HepG2 (cell line): ENCODE results near the gene RHBDF2. TPM values are rescaled to one million over a fixed set of nuclear protein-coding genes. Genes with fewer than 3 reads are reported as not detected.

Experiments
- DNMT1 ChIP-seq: sonication (generic); formaldehyde crosslinking; IDR thresholded peaks from 2 replicates; pipeline ENCODE4 v1.5.1; 2020; ENCODE audit warnings: mild to moderate bottlenecking, missing genetic modification reagents
- ISL2 ChIP-seq: sonication (generic); formaldehyde crosslinking; IDR thresholded peaks from 2 replicates; pipeline ENCODE4 v1.5.0; 2020; ENCODE audit warnings: missing genetic modification reagents
- MXD4 ChIP-seq: IDR thresholded peaks from 2 replicates; pipeline ENCODE4 v1.6.1; 2016; ENCODE audit warnings: mild to moderate bottlenecking, missing biosample characterization, missing genetic modification reagents
- RXRA ChIP-seq: sonication (generic); formaldehyde crosslinking; IDR thresholded peaks from 2 replicates; pipeline ENCODE4 v1.5.1; 2020; ENCODE audit warnings: missing genetic modification reagents
- TOE1 ChIP-seq: sonication (generic); formaldehyde crosslinking; IDR thresholded peaks from 2 replicates; pipeline ENCODE4 v1.4.0; 2020; ENCODE audit warnings: mild to moderate bottlenecking, missing genetic modification reagents
- XRCC5 ChIP-seq: fragments of 200-400 bp; formaldehyde crosslinking; optimal IDR thresholded peaks from 2 replicates; pipeline ENCODE3; 2017; ENCODE audit warnings: mild to moderate bottlenecking, low read length
- ZNF451 ChIP-seq: sonication (generic); formaldehyde crosslinking; IDR thresholded peaks from 2 replicates; pipeline ENCODE4 v1.5.0; 2020; ENCODE audit warnings: mild to moderate bottlenecking, missing genetic modification reagents
- ZNF558 ChIP-seq: sonication (generic); formaldehyde crosslinking; IDR thresholded peaks from 2 replicates; pipeline ENCODE4 v1.9.0; 2022; ENCODE audit warnings: mild to moderate bottlenecking, missing genetic modification reagents, borderline replicate concordance
- ZNF737 ChIP-seq: sonication (generic); formaldehyde crosslinking; IDR thresholded peaks from 2 replicates; pipeline ENCODE4 v1.5.0; 2020; ENCODE audit warnings: missing genetic modification reagents, mild to moderate bottlenecking, borderline replicate concordance
- ZNF776 ChIP-seq: sonication (generic); formaldehyde crosslinking; IDR thresholded peaks from 2 replicates; pipeline ENCODE4 v1.4.0; 2020; ENCODE audit warnings: mild to moderate bottlenecking, missing genetic modification reagents
- polyA plus RNA-seq, 8 experiments: library from polyadenylated mRNA; depleted of rRNA in 3 of 8; stranded (reverse) in 7 of 8; unstranded in 1 of 8; fragments of >200 nt; fragmentation: Illumina TruSeq in 4 of 8; extraction: Trizol in 4 of 8; gene quantifications; 2 replicates each; pipeline versions ENCODE4 v1.2.1 to v1.2.3, GENCODE V29; 2011 to 2016; ENCODE audit warnings: low read depth in 4 of 8, missing spikeins in 1 of 8, mixed read lengths in 1 of 8; ENCODE audit not compliant: insufficient read depth in 1 of 8
- total RNA-seq, 5 experiments: library from RNA; depleted of rRNA; stranded (reverse); fragments of >200 nt; fragmentation: Illumina TruSeq; extraction: Trizol; gene quantifications; 2 replicates each; pipeline ENCODE4 v1.2.3, GENCODE V29; 2016; ENCODE audit warnings: low read depth in 1 of 5
- TF ChIP-seq, protein P1 (sequence below): IDR thresholded peaks from 2 replicates; pipeline ENCODE4 v1.6.1; 2016; ENCODE audit warnings: low read depth, missing genetic modification reagents, missing compliant biosample characterization
- TF ChIP-seq, protein P2 (sequence below): IDR thresholded peaks from 2 replicates; pipeline ENCODE4 v1.6.1; 2018; ENCODE audit warnings: missing genetic modification reagents, mild to moderate bottlenecking, missing compliant biosample characterization
- TF ChIP-seq, protein P3 (sequence below): IDR thresholded peaks from 2 replicates; pipeline ENCODE4 v1.6.1; 2016; ENCODE audit warnings: mild to moderate bottlenecking, missing biosample characterization, missing genetic modification reagents
- TF ChIP-seq, protein P4 (sequence below): sonication (generic); formaldehyde crosslinking; IDR thresholded peaks from 2 replicates; pipeline ENCODE4 v1.4.0; 2020; ENCODE audit warnings: missing genetic modification reagents, low read depth, mild to moderate bottlenecking, borderline replicate concordance
- TF ChIP-seq, protein P5 (sequence below): sonication (generic); formaldehyde crosslinking; IDR thresholded peaks from 2 replicates; pipeline ENCODE4 v1.5.0; 2020; ENCODE audit warnings: missing genetic modification reagents
- TF ChIP-seq, protein P6 (sequence below): sonication (generic); formaldehyde crosslinking; IDR thresholded peaks from 2 replicates; pipeline ENCODE4 v1.8.0; 2023; ENCODE audit warnings: mild to moderate bottlenecking, missing genetic modification reagents
- TF ChIP-seq, protein P7 (sequence below): IDR thresholded peaks from 2 replicates; pipeline ENCODE4 v1.6.1; 2016; ENCODE audit warnings: missing genetic modification reagents, missing compliant biosample characterization

RHBDF2 gene
- total and polyA plus RNA-seq, 2 of the 13 experiments (the other 11 are each of a cell fraction or from before 2014, with no cell fraction given): 7.8 to 24.2 TPM

DNA sequence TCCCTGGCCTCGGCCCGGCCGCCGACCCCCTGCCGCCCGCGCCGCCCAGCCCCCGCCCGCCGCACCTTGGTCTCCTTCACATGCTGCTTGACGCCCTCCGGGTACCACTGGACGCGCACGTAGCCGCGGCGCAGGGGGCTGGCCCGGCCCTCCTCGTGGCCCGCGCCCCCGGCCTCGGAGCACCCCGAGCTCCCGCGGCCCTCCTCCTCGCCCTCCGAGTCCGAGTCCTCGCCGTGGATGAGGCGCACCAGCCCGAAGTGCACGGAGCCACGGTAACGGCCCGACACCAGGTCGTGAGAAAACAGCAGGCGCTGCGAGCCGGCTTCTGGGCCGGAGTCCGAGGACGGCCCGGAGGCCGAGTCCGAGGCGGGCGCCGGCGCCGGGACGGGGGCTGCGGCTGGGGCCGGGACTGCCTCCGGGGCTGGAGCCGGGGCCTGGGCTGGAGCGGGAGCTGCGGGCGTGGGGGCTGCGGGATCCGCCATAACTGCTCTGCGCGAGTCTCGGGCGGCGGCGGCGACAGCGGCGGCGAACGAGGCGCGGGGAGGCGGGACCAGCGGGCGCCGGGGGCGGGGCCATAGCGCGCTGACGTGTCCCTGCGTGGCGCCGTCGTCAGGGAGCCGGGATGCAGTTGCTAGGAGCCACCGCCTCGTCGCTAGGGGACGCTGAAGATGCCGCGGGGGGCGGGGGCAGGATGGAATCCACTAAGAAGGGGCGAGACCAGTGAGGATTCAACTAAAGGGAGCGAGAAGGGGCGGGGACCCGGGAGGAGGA is 48.4 kb downstream of the RHBDF2 start, which contains the start of gene UBE2O (continued):
- TF ChIP-seq, protein P1, sequence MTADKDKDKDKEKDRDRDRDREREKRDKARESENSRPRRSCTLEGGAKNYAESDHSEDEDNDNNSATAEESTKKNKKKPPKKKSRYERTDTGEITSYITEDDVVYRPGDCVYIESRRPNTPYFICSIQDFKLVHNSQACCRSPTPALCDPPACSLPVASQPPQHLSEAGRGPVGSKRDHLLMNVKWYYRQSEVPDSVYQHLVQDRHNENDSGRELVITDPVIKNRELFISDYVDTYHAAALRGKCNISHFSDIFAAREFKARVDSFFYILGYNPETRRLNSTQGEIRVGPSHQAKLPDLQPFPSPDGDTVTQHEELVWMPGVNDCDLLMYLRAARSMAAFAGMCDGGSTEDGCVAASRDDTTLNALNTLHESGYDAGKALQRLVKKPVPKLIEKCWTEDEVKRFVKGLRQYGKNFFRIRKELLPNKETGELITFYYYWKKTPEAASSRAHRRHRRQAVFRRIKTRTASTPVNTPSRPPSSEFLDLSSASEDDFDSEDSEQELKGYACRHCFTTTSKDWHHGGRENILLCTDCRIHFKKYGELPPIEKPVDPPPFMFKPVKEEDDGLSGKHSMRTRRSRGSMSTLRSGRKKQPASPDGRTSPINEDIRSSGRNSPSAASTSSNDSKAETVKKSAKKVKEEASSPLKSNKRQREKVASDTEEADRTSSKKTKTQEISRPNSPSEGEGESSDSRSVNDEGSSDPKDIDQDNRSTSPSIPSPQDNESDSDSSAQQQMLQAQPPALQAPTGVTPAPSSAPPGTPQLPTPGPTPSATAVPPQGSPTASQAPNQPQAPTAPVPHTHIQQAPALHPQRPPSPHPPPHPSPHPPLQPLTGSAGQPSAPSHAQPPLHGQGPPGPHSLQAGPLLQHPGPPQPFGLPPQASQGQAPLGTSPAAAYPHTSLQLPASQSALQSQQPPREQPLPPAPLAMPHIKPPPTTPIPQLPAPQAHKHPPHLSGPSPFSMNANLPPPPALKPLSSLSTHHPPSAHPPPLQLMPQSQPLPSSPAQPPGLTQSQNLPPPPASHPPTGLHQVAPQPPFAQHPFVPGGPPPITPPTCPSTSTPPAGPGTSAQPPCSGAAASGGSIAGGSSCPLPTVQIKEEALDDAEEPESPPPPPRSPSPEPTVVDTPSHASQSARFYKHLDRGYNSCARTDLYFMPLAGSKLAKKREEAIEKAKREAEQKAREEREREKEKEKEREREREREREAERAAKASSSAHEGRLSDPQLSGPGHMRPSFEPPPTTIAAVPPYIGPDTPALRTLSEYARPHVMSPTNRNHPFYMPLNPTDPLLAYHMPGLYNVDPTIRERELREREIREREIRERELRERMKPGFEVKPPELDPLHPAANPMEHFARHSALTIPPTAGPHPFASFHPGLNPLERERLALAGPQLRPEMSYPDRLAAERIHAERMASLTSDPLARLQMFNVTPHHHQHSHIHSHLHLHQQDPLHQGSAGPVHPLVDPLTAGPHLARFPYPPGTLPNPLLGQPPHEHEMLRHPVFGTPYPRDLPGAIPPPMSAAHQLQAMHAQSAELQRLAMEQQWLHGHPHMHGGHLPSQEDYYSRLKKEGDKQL (CRISPR knock-in tag): no peak
- TF ChIP-seq, protein P2, sequence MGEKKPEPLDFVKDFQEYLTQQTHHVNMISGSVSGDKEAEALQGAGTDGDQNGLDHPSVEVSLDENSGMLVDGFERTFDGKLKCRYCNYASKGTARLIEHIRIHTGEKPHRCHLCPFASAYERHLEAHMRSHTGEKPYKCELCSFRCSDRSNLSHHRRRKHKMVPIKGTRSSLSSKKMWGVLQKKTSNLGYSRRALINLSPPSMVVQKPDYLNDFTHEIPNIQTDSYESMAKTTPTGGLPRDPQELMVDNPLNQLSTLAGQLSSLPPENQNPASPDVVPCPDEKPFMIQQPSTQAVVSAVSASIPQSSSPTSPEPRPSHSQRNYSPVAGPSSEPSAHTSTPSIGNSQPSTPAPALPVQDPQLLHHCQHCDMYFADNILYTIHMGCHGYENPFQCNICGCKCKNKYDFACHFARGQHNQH: 0 out of 2 replicates have a peak, but pooled peaks have one; percentile 27
- TF ChIP-seq, protein P3, sequence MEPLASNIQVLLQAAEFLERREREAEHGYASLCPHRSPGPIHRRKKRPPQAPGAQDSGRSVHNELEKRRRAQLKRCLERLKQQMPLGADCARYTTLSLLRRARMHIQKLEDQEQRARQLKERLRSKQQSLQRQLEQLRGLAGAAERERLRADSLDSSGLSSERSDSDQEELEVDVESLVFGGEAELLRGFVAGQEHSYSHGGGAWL (CRISPR knock-in tag): peak; percentile 22; the same call in 1 of the 2 replicates
- TF ChIP-seq, protein P4, sequence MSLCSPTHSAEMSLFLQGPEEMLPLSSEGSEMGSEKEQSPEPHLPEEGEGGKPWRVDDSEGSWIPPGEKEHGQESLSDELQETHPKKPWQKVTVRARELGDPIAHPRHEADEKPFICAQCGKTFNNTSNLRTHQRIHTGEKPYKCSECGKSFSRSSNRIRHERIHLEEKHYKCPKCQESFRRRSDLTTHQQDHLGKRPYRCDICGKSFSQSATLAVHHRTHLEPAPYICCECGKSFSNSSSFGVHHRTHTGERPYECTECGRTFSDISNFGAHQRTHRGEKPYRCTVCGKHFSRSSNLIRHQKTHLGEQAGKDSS (CRISPR knock-in tag): peak; percentile 48; the same call in 1 of the 2 replicates
- TF ChIP-seq ZNF737 (CRISPR knock-in tag) (no peak), ZNF558 (no peak; the same call in 1 of the 2 replicates), TOE1 (CRISPR knock-in tag) (no peak), DNMT1 (peak; percentile 43; the same call in 1 of the 2 replicates), MXD4 (peak; percentile 52; the same call in 1 of the 2 replicates), ISL2 (CRISPR knock-in tag) (0 out of 2 replicates have a peak, but pooled peaks have one; percentile 35), RXRA (CRISPR knock-in tag) (no peak), ZNF776 (CRISPR knock-in tag) (peak; percentile 76; the same call in 1 of the 2 replicates), ZNF451 (CRISPR knock-in tag) (no peak), XRCC5 (peak; percentile 63)
- TF ChIP-seq, protein P5, sequence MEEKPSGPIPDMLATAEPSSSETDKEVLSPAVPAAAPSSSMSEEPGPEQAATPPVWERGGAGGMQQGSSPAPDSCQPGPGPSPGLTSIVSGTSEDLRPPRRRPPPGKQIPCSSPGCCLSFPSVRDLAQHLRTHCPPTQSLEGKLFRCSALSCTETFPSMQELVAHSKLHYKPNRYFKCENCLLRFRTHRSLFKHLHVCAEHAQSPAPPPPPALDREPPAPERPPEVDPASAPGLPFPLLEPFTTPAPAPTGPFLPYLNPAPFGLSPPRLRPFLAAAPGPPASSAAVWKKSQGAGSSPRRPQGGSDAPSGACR (CRISPR knock-in tag): no peak
- TF ChIP-seq, protein P6, sequence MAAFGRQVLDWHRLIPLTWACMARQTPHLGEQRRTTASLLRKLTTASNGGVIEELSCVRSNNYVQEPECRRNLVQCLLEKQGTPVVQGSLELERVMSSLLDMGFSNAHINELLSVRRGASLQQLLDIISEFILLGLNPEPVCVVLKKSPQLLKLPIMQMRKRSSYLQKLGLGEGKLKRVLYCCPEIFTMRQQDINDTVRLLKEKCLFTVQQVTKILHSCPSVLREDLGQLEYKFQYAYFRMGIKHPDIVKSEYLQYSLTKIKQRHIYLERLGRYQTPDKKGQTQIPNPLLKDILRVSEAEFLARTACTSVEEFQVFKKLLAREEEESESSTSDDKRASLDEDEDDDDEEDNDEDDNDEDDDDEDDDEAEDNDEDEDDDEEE (CRISPR knock-in tag): peak; percentile 97
- TF ChIP-seq, protein P7, sequence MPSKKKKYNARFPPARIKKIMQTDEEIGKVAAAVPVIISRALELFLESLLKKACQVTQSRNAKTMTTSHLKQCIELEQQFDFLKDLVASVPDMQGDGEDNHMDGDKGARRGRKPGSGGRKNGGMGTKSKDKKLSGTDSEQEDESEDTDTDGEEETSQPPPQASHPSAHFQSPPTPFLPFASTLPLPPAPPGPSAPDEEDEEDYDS (CRISPR knock-in tag): peak; percentile 60; the same call in 1 of the 2 replicates
